Ascending aorta (tissue), 2 donors: ENCODE data around the gene SNN. TPM values are rescaled to one million over a fixed set of nuclear protein-coding genes. Genes with fewer than 3 reads are reported as not detected.

Experiments
- DNase-seq, 2 donors: peaks; one replicate each; pipeline ENCODE4 v3.0.0-alpha.2; 2019; ENCODE audit warnings: low spot score in 2 of 2
- H3K27ac ChIP-seq, 2 donors: fragments of 200-600 bp; sonication (generic); one replicate each; pipeline ENCODE4 v1.5.1; 2016 to 2017; ENCODE audit warnings: mild to moderate bottlenecking in 1 of 2
- H3K27me3 ChIP-seq: fragments of 200-600 bp; sonication (generic); one replicate; pipeline ENCODE4 v1.5.1; 2017
- H3K36me3 ChIP-seq, 2 donors: fragments of 200-600 bp; sonication (generic); one replicate each; pipeline ENCODE4 v1.5.1; 2016
- H3K4me1 ChIP-seq, 2 donors: fragments of 200-600 bp; sonication (generic); one replicate each; pipeline ENCODE4 v1.5.1; 2016 to 2017; ENCODE audit warnings: mild to moderate bottlenecking in 1 of 2
- H3K4me3 ChIP-seq, 2 donors: fragments of 200-600 bp; sonication (generic); one replicate each; pipeline ENCODE4 v1.5.1; 2016 to 2017; ENCODE audit warnings: mild to moderate bottlenecking in 1 of 2
- H3K9me3 ChIP-seq, 2 donors: fragments of 200-600 bp; sonication (generic); one replicate each; pipeline ENCODE4 v1.5.1; 2016
- CTCF ChIP-seq, 3 experiments: fragments of 200-600 bp in 2 of 3; fragments of 450-650 bp in 1 of 3; sonication (generic) in 2 of 3; IDR thresholded peaks; one replicate each; pipeline ENCODE4 v1.5.1; 2016 to 2019; ENCODE audit warnings: antibody characterized with exemption in 3 of 3, mild to moderate bottlenecking in 1 of 3, moderate library complexity in 1 of 3
- intact Hi-C: fragments of 100-400 bp; cut with DNase I; formaldehyde crosslinking; loops from one replicate; pipeline ENCODE4 v1.15.1; 2023
- total RNA-seq: library from RNA; depleted of rRNA; stranded (reverse); fragments of >200 nt; gene quantifications from one replicate; pipeline ENCODE4 v1.1.0, GENCODE V29; 2016

Gene SNN
- total RNA-seq, 1 donor from 2014 or later: 2.1 TPM

GRCh38 chr16:11715246-11715947 is 47.1 kb downstream of the SNN start:
- intact Hi-C loops: loop anchor here (1.0 kb wide), 1 partner anchor 308 kb away; no protein-coding TSS in a partner anchor
- no peaks in the 10 kb centered on the region for H3K4me1 ChIP-seq
- H3K27ac ChIP-seq: no peak overlapping the region
- H3K27me3 ChIP-seq: no peaks in the 10 kb centered on the region
- no peak for DNase-seq
- H3K9me3 ChIP-seq: no peaks in the 10 kb centered on the region
- H3K36me3 ChIP-seq: peaks cover 34 to 39% of the 10 kb centered on the region in 2 donors
- no peak overlapping the region for H3K4me3 ChIP-seq
- TF ChIP-seq CTCF (IDR thresholded peaks at IDR 0.05): no peak

GRCh38 chr16:11716336-11716735 is 48.1 kb downstream of the SNN start:
- H3K9me3 ChIP-seq: no peaks in the 10 kb centered on the region
- intact Hi-C loops: no loop called here
- H3K27ac ChIP-seq: peak overlapping the region in 1 of 2 donors; percentile 5

GRCh38 chr16:11717811-11718210 is 49.6 kb downstream of the SNN start:
- Histone ChIP-seq H3K27me3 (no peaks in the 10 kb centered on the region), H3K36me3 (peaks cover 43 to 48% of the 10 kb centered on the region in 2 donors), H3K4me1 (peaks cover 0 to 2% of the 10 kb centered on the region in 2 donors), H3K9me3 (no peaks in the 10 kb centered on the region), H3K27ac (no peak overlapping the region), H3K4me3 (no peak overlapping the region)
- DNase-seq: no peak
- TF ChIP-seq CTCF (IDR thresholded peaks at IDR 0.05): no peak
- intact Hi-C loops: no loop called here

More at GRCh38 chr16:11716336-11716735, 48.1 kb downstream of the SNN start:
- Histone ChIP-seq H3K4me3 (no peak overlapping the region), H3K27me3 (no peaks in the 10 kb centered on the region), H3K36me3 (peaks cover 40 to 43% of the 10 kb centered on the region in 2 donors), H3K4me1 (peaks cover 0 to 2% of the 10 kb centered on the region in 2 donors)
- DNase-seq: no peak
- TF ChIP-seq CTCF (IDR thresholded peaks at IDR 0.05): no peak

- peaks cover 41 to 43% of the 10 kb centered on the region in 2 donors for H3K36me3 ChIP-seq
Observed at GRCh38 chr16:11719171-11719570, 50.9 kb downstream of the SNN start.

GRCh38 chr16:11719762-11720161 is 51.5 kb downstream of the SNN start:
- no peak overlapping the region for H3K27ac ChIP-seq
- TF ChIP-seq CTCF (IDR thresholded peaks at IDR 0.05): no peak
- no peak for DNase-seq
- no peaks in the 10 kb centered on the region for H3K9me3 ChIP-seq
- peaks cover 43 to 46% of the 10 kb centered on the region in 2 donors for H3K36me3 ChIP-seq
- no peaks in the 10 kb centered on the region for H3K27me3 ChIP-seq
- H3K4me1 ChIP-seq: peaks cover 0 to 2% of the 10 kb centered on the region in 2 donors
- intact Hi-C loops: no loop called here
- H3K4me3 ChIP-seq: no peak overlapping the region

More at GRCh38 chr16:11719171-11719570, 50.9 kb downstream of the SNN start:
- Histone ChIP-seq H3K4me1 (peaks cover 0 to 2% of the 10 kb centered on the region in 2 donors), H3K27ac (no peak overlapping the region), H3K9me3 (no peaks in the 10 kb centered on the region), H3K4me3 (no peak overlapping the region), H3K27me3 (no peaks in the 10 kb centered on the region)
- no peak for DNase-seq
- intact Hi-C loops: no loop called here
- TF ChIP-seq CTCF (IDR thresholded peaks at IDR 0.05): no peak
